ENCODE measurements around the gene ARHGEF39.
A peak's percentile ranks its signal among the peaks of the same experiment; 100 is the strongest.

Gene ARHGEF39, protein sequence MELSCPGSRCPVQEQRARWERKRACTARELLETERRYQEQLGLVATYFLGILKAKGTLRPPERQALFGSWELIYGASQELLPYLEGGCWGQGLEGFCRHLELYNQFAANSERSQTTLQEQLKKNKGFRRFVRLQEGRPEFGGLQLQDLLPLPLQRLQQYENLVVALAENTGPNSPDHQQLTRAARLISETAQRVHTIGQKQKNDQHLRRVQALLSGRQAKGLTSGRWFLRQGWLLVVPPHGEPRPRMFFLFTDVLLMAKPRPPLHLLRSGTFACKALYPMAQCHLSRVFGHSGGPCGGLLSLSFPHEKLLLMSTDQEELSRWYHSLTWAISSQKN

DNA sequence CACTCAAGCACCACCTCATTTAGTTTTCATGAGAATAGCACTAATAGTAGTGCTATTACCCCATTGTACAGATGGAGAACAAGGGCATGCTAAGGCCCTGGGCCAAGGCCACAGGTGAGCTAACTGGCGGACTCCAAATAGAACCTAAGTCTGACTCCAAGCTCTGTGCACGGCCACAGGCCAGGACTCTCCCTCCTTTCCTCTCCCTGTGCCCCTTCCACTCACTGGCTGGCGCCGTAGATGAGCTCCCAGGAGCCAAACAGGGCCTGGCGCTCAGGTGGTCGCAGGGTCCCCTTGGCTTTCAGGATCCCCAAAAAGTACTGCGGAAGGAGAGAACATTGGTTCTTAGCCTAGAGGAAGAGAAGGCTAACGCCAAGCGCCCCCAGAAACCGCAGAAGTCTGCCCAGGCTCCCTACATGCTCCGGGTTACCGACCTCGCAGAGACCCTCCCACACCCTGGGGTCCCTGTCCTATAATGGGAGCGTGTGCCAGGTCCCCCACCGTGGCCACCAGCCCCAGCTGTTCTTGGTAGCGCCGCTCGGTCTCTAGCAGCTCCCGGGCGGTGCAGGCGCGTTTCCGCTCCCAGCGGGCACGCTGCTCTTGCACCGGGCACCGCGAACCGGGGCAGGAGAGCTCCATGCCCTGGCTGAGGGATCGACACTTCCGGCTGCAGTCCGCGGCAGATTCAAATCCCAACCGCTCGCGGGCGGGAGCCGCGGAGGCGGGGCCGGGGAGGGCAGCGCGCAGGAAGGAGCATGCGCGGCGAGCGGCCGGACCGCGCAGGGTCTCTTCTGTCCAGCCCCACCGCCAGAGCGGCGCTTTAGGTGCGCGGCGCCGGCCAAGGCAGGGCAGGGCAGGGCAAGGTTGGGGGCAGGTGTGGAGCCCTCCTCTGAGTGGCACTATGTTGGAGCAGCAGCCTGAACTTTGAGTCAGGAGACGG, at the start of gene ARHGEF39:
Gene ARHGEF39, minus strand, starts transcription at position 665 of the 940 bp plus-strand sequence. Its CDS starts 26 bp downstream, at position 639.
- H3K36me3 ChIP-seq: peaks cover 6 to 17% (median 12%) of the 10 kb centered on the region in 11 experiments; a peak in 16 of 22 replicates
- peak within 1 kb of the TSS; percentile 60 to 79 (median 72); a peak in 21 of 22 replicates for H3K9ac ChIP-seq
- H3K9me3 ChIP-seq (replicated peaks in 1 of 11): peaks cover 0 to 4% (median 0%) of the 10 kb centered on the region in 11 experiments; a peak in 3 of 22 replicates
- H4K20me1 ChIP-seq: peaks cover 0 to 8% (median 0%) of the 10 kb centered on the region in 11 experiments; a peak in 2 of 22 replicates
- peak within 1 kb of the TSS; percentile 59 to 75 (median 64) for H3K4me3 ChIP-seq
- H3K4me1 ChIP-seq: peaks cover 60 to 79% (median 74%) of the 10 kb centered on the region in 10 experiments
- TF ChIP-seq Cebpa-rat (IDR thresholded peaks at IDR 0.05): no peak
- H3K4me2 ChIP-seq: peak within 1 kb of the TSS; percentile 86 to 98 (median 95)
- H3K27ac ChIP-seq: peak within 1 kb of the TSS in 9 of 11 experiments; percentile 56 to 83 (median 74); a peak in 18 of 22 replicates
- H3K27me3 ChIP-seq: no peaks in the 10 kb centered on the region

DNA sequence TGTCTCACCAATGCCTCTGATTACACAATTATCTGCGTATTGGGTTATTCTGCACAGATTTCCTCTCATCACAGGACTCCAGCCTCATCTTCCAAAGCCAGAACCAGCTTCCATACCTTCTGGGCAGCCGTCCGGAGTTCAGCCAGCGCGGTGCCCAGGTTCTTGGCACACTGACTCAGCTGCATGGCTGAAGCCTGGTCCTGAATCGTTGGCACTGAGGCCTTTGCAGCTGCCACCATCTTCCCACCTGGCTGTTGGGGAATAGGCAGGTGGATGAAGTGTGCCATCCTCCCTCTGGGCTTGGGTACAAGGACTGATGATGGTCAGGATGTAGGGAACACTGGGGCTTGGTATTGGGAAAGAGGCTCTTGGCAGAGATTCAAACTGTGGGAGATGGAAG, 49.1 kb upstream of the ARHGEF39 start:
- no peaks in the 10 kb centered on the region for H3K27me3 ChIP-seq
- no peak overlapping the region for H3K9ac ChIP-seq
- H3K4me2 ChIP-seq: no peak overlapping the region
- H3K4me3 ChIP-seq: no peak overlapping the region
- H3K9me3 ChIP-seq (replicated peaks in 1 of 11): no peaks in the 10 kb centered on the region
- no peak overlapping the region for H3K27ac ChIP-seq
- TF ChIP-seq Cebpa-rat (IDR thresholded peaks at IDR 0.05): no peak
- peaks cover 17 to 95% (median 61%) of the 10 kb centered on the region in 11 experiments; a peak in 21 of 22 replicates for H4K20me1 ChIP-seq
- H3K36me3 ChIP-seq: peaks cover 95 to 100% (median 98%) of the 10 kb centered on the region in 11 experiments
- peaks cover 10 to 27% (median 24%) of the 10 kb centered on the region in 10 experiments for H3K4me1 ChIP-seq

DNA sequence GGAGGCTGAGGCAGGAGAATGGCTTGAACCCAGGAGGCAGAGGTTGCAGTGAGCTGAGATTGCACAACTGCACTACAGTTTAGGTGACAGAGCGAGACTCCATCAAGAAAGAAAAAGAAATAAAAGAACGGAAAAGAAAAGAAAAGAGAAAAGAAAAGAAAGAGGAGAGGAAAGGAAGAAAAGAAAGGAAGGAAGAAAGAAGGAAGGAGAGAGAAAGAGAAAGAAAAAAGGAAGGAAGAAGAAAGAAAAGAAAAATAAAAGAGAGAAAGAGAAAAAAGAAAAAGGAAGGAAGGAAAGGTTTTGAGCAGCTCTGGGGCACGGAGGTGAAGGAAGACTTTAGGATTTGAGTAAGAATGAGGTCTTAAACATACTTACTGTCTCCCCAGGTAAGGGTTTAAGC, 48.6 kb upstream of the ARHGEF39 start:
- H3K4me1 ChIP-seq: peaks cover 5 to 22% (median 19%) of the 10 kb centered on the region in 10 experiments
- peaks cover 97 to 100% (median 98%) of the 10 kb centered on the region in 11 experiments for H3K36me3 ChIP-seq
- no peaks in the 10 kb centered on the region for H3K27me3 ChIP-seq
- no peak for TF ChIP-seq Cebpa-rat (IDR thresholded peaks at IDR 0.05)
- no peak overlapping the region for H3K4me2 ChIP-seq
- H3K9ac ChIP-seq: no peak overlapping the region
- H4K20me1 ChIP-seq: peaks cover 12 to 95% (median 56%) of the 10 kb centered on the region in 11 experiments; a peak in 21 of 22 replicates
- H3K27ac ChIP-seq: no peak overlapping the region
- no peaks in the 10 kb centered on the region for H3K9me3 ChIP-seq (replicated peaks in 1 of 11)
- no peak overlapping the region for H3K4me3 ChIP-seq

DNA sequence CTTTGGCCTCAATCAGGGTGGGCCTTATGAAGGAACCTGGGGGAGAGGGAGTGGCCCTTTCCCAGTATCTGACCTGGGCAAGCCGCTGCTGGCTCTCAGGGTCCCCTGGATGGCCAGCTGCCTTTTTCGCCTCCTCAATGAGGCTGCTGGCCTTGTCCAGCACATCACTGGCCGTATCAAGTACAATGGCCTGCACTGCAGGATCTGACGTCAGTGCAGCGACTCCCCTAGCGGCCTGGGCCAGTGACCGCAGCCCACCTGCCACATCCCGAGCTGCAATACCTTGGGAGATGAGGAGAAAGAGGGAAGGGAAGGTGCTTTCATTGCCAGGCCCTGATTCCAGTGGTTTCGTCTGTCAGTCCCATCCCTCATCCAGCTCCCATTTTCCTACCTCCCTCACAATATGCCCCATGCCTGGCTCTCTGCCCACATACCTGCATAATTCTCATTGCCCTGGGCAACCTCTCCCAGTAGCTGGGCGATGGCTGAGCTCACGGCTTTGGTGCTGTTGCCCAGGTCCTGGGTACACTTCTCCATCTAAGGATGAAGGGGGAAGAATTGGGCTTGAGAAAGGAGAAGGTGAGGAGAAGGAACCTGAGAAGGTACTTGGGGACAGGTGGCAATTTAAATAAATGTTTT, 47.9 kb upstream of the ARHGEF39 start:
- H3K9me3 ChIP-seq (replicated peaks in 1 of 11): no peaks in the 10 kb centered on the region
- H3K4me1 ChIP-seq: peaks cover 0 to 15% (median 12%) of the 10 kb centered on the region in 10 experiments; a peak in 16 of 20 replicates
- no peak overlapping the region for H3K4me2 ChIP-seq
- no peak overlapping the region for H3K9ac ChIP-seq
- no peak overlapping the region for H3K27ac ChIP-seq
- peaks cover 5 to 95% (median 49%) of the 10 kb centered on the region in 11 experiments; a peak in 21 of 22 replicates for H4K20me1 ChIP-seq
- peaks cover 97 to 100% (median 98%) of the 10 kb centered on the region in 11 experiments for H3K36me3 ChIP-seq
- no peaks in the 10 kb centered on the region for H3K27me3 ChIP-seq
- TF ChIP-seq Cebpa-rat (IDR thresholded peaks at IDR 0.05): no peak
- no peak overlapping the region for H3K4me3 ChIP-seq

DNA sequence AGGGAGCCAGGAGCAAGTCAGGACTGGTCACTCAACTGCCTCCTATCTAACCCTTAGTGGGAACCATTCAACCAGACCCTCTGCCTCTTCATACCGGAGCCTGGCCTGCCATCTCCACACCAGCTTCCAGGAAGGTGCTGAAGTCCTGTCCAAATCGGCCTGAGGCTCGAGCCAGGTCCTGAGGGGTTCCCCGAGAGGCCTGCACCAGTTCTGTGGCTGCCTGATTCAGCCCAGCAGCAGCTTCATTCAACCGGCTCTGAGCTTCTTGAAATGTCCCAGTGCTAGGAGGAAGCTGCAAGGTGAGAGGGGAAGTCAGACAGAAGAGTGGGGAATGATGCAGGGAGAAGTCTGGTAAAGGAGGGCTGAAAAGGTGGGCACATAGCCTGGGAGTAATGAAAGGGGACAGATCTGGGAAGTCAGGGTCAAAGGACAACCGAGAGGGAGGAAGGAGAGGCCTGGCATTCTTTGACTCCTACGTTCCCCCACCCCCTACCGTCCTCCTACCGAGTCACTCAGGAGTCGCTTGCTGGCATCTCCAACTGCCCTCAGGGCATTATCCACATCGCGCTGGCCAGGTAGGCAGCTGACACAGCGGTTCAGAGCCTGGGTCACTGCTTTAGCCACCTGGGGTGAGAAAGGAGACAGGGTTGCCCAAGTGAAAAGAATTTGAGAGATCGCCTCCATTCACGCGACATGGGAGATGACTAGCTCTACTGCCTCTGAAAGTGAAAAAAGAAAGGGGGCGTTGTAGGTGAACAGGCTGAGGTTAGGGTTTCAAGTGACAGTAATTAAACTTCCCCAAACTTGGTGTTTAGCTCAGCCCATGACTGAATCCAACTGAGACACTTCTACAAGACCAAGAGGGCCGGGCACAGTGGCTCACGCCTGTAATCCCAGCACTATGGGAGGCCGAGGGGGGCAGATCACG, 46.8 kb upstream of the ARHGEF39 start:
- no peak for TF ChIP-seq Cebpa-rat (IDR thresholded peaks at IDR 0.05)
- peaks cover 0 to 95% (median 38%) of the 10 kb centered on the region in 11 experiments; a peak in 19 of 22 replicates for H4K20me1 ChIP-seq
- H3K4me2 ChIP-seq: no peak overlapping the region
- peaks cover 97 to 100% (median 98%) of the 10 kb centered on the region in 11 experiments for H3K36me3 ChIP-seq
- H3K9me3 ChIP-seq (replicated peaks in 1 of 11): no peaks in the 10 kb centered on the region
- H3K27me3 ChIP-seq: no peaks in the 10 kb centered on the region
- no peak overlapping the region for H3K27ac ChIP-seq
- H3K4me1 ChIP-seq: peaks cover 0 to 9% (median 7%) of the 10 kb centered on the region in 10 experiments; a peak in 16 of 20 replicates
- H3K9ac ChIP-seq: no peak overlapping the region
- no peak overlapping the region for H3K4me3 ChIP-seq

DNA sequence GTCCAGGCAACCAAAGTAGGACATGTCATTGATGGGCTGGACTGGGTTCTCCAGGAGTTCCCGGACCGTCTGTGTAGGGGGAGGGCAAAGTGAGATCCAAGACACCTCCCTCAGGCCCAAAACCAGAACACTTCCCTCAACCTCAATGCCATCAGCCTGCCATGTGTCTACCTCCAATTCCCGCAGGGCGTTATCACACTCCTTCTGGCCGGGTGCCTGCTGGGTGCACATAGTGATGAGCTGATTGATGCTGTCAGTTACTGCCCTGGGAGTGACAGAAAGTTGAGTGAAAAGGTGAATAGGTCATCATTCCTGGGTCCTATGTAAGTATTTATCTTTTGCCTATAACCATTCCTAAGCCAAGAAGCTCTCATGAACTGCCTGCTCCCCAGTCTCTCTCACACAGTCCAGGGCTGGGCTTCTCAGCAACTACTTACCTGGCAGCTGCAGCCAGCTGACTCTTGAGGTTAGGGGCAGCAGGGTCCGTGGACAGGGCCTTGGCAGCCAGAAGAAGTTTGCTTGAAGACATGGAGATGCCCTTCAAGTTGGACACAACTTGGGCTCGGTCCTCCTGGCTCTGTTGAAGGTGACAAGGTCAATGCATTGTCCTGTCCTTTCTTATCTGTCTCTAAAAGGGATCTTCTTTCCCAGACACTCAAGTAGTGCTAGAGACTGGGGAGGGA, 46.0 kb upstream of the ARHGEF39 start:
- H3K27ac ChIP-seq: no peak overlapping the region
- H4K20me1 ChIP-seq: peaks cover 0 to 95% (median 33%) of the 10 kb centered on the region in 11 experiments; a peak in 17 of 22 replicates
- no peak overlapping the region for H3K4me2 ChIP-seq
- no peaks in the 10 kb centered on the region for H3K9me3 ChIP-seq (replicated peaks in 1 of 11)
- peaks cover 0 to 1% (median 0%) of the 10 kb centered on the region in 10 experiments; a peak in 7 of 20 replicates for H3K4me1 ChIP-seq
- no peak for TF ChIP-seq Cebpa-rat (IDR thresholded peaks at IDR 0.05)
- H3K9ac ChIP-seq: no peak overlapping the region
- H3K36me3 ChIP-seq: peaks cover 97 to 100% (median 98%) of the 10 kb centered on the region in 11 experiments
- no peaks in the 10 kb centered on the region for H3K27me3 ChIP-seq
- H3K4me3 ChIP-seq: no peak overlapping the region

DNA sequence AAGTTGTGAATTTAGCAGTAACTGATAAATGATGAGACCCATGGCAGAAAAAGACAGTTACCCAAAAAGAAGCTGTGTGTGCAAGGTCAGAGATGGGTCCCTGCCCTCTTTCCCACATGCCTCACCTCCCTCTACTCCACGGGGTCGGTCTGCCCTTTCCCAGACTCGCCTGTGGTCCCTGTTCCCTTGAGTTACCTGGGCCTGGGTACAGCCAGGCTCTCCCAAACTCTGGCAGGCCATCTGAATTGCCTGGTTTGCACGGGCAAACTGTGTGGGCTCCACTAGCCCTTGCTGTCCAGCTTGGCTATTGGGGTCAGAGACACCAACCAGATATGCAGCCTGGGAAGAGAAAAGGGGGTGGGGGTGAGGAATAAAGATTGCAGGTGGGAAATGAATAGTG, 43.2 kb upstream of the ARHGEF39 start:
- Histone ChIP-seq H3K27me3 (no peaks in the 10 kb centered on the region), H3K36me3 (peaks cover 98 to 100% (median 98%) of the 10 kb centered on the region in 11 experiments), H3K4me2 (no peak overlapping the region), H3K4me3 (no peak overlapping the region), H3K4me1 (no peaks in the 10 kb centered on the region), H4K20me1 (peaks cover 0 to 96% (median 23%) of the 10 kb centered on the region in 11 experiments; a peak in 15 of 22 replicates), H3K27ac (no peak overlapping the region), H3K9ac (0 out of 22 replicates have a peak overlapping the region, but pooled peaks of 1 of the 11 experiments have one; percentile 15), H3K9me3 (replicated peaks in 1 of 11) (no peaks in the 10 kb centered on the region)
- no peak for TF ChIP-seq Cebpa-rat (IDR thresholded peaks at IDR 0.05)
